Raji (cell line): ENCODE results near the gene UPK1B.

ENCODE experiments used
- POLR2A ChIP-seq: IDR thresholded peaks from 2 replicates; pipeline ENCODE4 v1.6.1; 2011; ENCODE audit warnings: low read depth, low read length, control low read depth; ENCODE audit not compliant: insufficient read depth

Gene UPK1B

GRCh38 chr3:119170821-119171220 is 2.6 kb upstream of the UPK1B start:
- no peak for TF ChIP-seq POLR2A

GRCh38 chr3:119175872-119176756 is 2.7 kb downstream of the UPK1B start:
- no peak for TF ChIP-seq POLR2A

GRCh38 chr3:119176778-119177177 is 3.4 kb downstream of the UPK1B start:
- no peak for TF ChIP-seq POLR2A

GRCh38 chr3:119177321-119177720 is 3.9 kb downstream of the UPK1B start:
- no peak for TF ChIP-seq POLR2A

- TF ChIP-seq POLR2A: no peak
Measured at GRCh38 chr3:119181765-119182164, 8.4 kb downstream of the UPK1B start.

GRCh38 chr3:119184111-119184510 is 10.7 kb downstream of the UPK1B start:
- TF ChIP-seq POLR2A: no peak

GRCh38 chr3:119184796-119185570 is 11.6 kb downstream of the UPK1B start:
- no peak for TF ChIP-seq POLR2A

- no peak for TF ChIP-seq POLR2A
Measured at GRCh38 chr3:119187266-119187665, 13.9 kb downstream of the UPK1B start.

GRCh38 chr3:119191800-119192199 is 18.4 kb downstream of the UPK1B start:
- TF ChIP-seq POLR2A: no peak

- no peak for TF ChIP-seq POLR2A
Measured at GRCh38 chr3:119194237-119195150, 21.1 kb downstream of the UPK1B start.

- no peak for TF ChIP-seq POLR2A
Measured at GRCh38 chr3:119195151-119195476, 21.7 kb downstream of the UPK1B start.

GRCh38 chr3:119195911-119196310 is 22.5 kb downstream of the UPK1B start:
- no peak for TF ChIP-seq POLR2A

- TF ChIP-seq POLR2A: no peak
Measured at GRCh38 chr3:119205209-119205608, 31.8 kb downstream of the UPK1B start.

- no peak for TF ChIP-seq POLR2A
Measured at GRCh38 chr3:119205685-119206084, 32.3 kb downstream of the UPK1B start.
